ENCODE results near the gene SLITRK3.

- TF ChIP-seq CTCF (IDR thresholded peaks at IDR 0.05; ENCODE audit: insufficient read depth, low read length, poor library complexity, severe bottlenecking): no peak
- no peak for TF ChIP-seq EZH2phosphoT487 (conservative IDR thresholded peaks at IDR 0.05; ENCODE audit: low read length)
These were observed 6.8 kb upstream of the SLITRK3 start for GRCh38 chr3:165202995-165203394.
